Uterus (tissue), 4 donors: ENCODE data around the gene TCN2. TPM values are rescaled to one million over a fixed set of nuclear protein-coding genes. Genes with fewer than 3 reads are reported as not detected.

Experiments used
- DNase-seq, 2 donors: peaks; one replicate each; pipeline ENCODE4 v3.0.0-alpha.2; 2019 to 2020
- H3K27ac ChIP-seq, 2 donors: fragments of 200-600 bp; sonication (generic); 1 replicate in 1 of 2; 2 replicates in 1 of 2; pipeline ENCODE4 v1.5.1; 2016 to 2018
- H3K27me3 ChIP-seq, 2 donors: fragments of 200-600 bp; sonication (generic); one replicate each; pipeline ENCODE4 v1.5.1; 2018 to 2019; ENCODE audit warnings: control low read depth in 1 of 2
- H3K36me3 ChIP-seq, 2 donors: fragments of 200-600 bp; sonication (generic); one replicate each; pipeline ENCODE4 v1.5.1; 2019; ENCODE audit warnings: control low read depth in 1 of 2
- H3K4me1 ChIP-seq, 2 donors: fragments of 200-600 bp; sonication (generic); one replicate each; pipeline ENCODE4 v1.5.1; 2018 to 2019; ENCODE audit warnings: control low read depth in 1 of 2
- H3K4me3 ChIP-seq, 2 donors: fragments of 200-600 bp; sonication (generic); 1 replicate in 1 of 2; 2 replicates in 1 of 2; pipeline ENCODE4 v1.5.1; 2018 to 2019; ENCODE audit warnings: mild to moderate bottlenecking in 1 of 2
- H3K9me3 ChIP-seq, 2 donors: fragments of 200-600 bp; sonication (generic); one replicate each; pipeline ENCODE4 v1.5.1; 2019; ENCODE audit warnings: control low read depth in 1 of 2
- CTCF ChIP-seq, 4 experiments: fragments of 200-600 bp in 2 of 4; fragments of 450-650 bp in 2 of 4; sonication (generic) in 2 of 4; IDR thresholded peaks; one replicate each; pipeline ENCODE4 v1.5.1; 2016 to 2019; ENCODE audit warnings: antibody characterized with exemption in 4 of 4, mild to moderate bottlenecking in 2 of 4, moderate library complexity in 1 of 4
- POLR2A ChIP-seq, 2 donors: fragments of 450-650 bp; IDR thresholded peaks; one replicate each; pipeline ENCODE4 v1.6.1; 2016; ENCODE audit warnings: antibody characterized with exemption in 2 of 2, mild to moderate bottlenecking in 1 of 2, moderate library complexity in 1 of 2
- intact Hi-C: fragments of 100-400 bp; cut with DNase I; formaldehyde crosslinking; loops from one replicate; pipeline ENCODE4 v1.15.1; 2023; ENCODE audit warnings: low total_unique reads
- total RNA-seq, 4 donors: library from RNA; depleted of rRNA in 3 of 4; stranded (reverse); fragments of >200 nt in 3 of 4; gene quantifications; one replicate each; pipeline versions ENCODE4 v1.1.0 to v1.2.4, GENCODE V29; 2014 to 2023
- donor health status: DM: yes; HTN: yes; CAD: no.

Gene TCN2
- total RNA-seq, 4 donors from 2014 or later, result 21.8 to 44.5 (median 30.3) TPM

GRCh38 chr22:30667107-30667493 lies 60.1 kb downstream of the TCN2 start:
- Histone ChIP-seq H3K27me3 (no peaks in the 10 kb centered on the region), H3K9me3 (no peaks in the 10 kb centered on the region), H3K27ac (peak overlapping the region; percentile 15 to 69), H3K4me1 (peaks cover 0 to 5% of the 10 kb centered on the region in 2 donors), H3K36me3 (no peaks in the 10 kb centered on the region), H3K4me3 (peak overlapping the region; percentile 67 to 77)
- intact Hi-C loops, result no loop called here
- no peak for DNase-seq
- no peak for TF ChIP-seq POLR2A (IDR thresholded peaks at IDR 0.05)
- TF ChIP-seq CTCF (IDR thresholded peaks at IDR 0.05), result no peak

GRCh38 chr22:30667494-30668385 lies 60.8 kb downstream of the TCN2 start, which contains the start of gene DUSP18:
TSS of gene DUSP18 (minus strand) at chr22:30667875. CDS start at chr22:30664003, 3,872 bp downstream.
- Histone ChIP-seq H3K9me3 (no peaks in the 10 kb centered on the region), H3K36me3 (no peaks in the 10 kb centered on the region), H3K4me3 (peak within 1 kb of the TSS; percentile 67 to 77), H3K4me1 (peaks cover 0 to 5% of the 10 kb centered on the region in 2 donors), H3K27ac (peak within 1 kb of the TSS; percentile 15 to 69), H3K27me3 (no peaks in the 10 kb centered on the region)
- intact Hi-C loops, result no loop called here
- DNase-seq, result peak; percentile 93 to 96
- TF ChIP-seq POLR2A (IDR thresholded peaks at IDR 0.05) (peak; percentile 29 to 72), CTCF (IDR thresholded peaks at IDR 0.05) (peak in 2 of 4 experiments; percentile 20 to 34)

GRCh38 chr22:30668386-30668710 lies 61.4 kb downstream of the TCN2 start:
- peak overlapping the region in 1 of 2 donors; percentile 69 for H3K27ac ChIP-seq
- no peaks in the 10 kb centered on the region for H3K27me3 ChIP-seq
- no peak for TF ChIP-seq CTCF (IDR thresholded peaks at IDR 0.05)
- no peak for TF ChIP-seq POLR2A (IDR thresholded peaks at IDR 0.05)
- H3K4me1 ChIP-seq, result peaks cover 0 to 5% of the 10 kb centered on the region in 2 donors
- no peak for DNase-seq
- intact Hi-C loops, result no loop called here
- peak overlapping the region; percentile 67 to 77 for H3K4me3 ChIP-seq
- H3K36me3 ChIP-seq, result no peaks in the 10 kb centered on the region
- no peaks in the 10 kb centered on the region for H3K9me3 ChIP-seq

GRCh38 chr22:30671071-30671470 lies 64.1 kb downstream of the TCN2 start:
- TF ChIP-seq POLR2A (IDR thresholded peaks at IDR 0.05), result no peak
- no peak for TF ChIP-seq CTCF (IDR thresholded peaks at IDR 0.05)
- peaks cover 0 to 5% of the 10 kb centered on the region in 2 donors for H3K4me1 ChIP-seq
- no peaks in the 10 kb centered on the region for H3K36me3 ChIP-seq
- intact Hi-C loops, result no loop called here
- no peak for DNase-seq
- H3K27ac ChIP-seq, result no peak overlapping the region
- H3K9me3 ChIP-seq, result no peaks in the 10 kb centered on the region
- no peaks in the 10 kb centered on the region for H3K27me3 ChIP-seq
- H3K4me3 ChIP-seq, result no peak overlapping the region

- H3K27me3 ChIP-seq, result no peaks in the 10 kb centered on the region
- no peak overlapping the region for H3K4me3 ChIP-seq
- DNase-seq, result no peak
- no peaks in the 10 kb centered on the region for H3K9me3 ChIP-seq
- H3K27ac ChIP-seq, result no peak overlapping the region
- H3K36me3 ChIP-seq, result no peaks in the 10 kb centered on the region
- TF ChIP-seq CTCF (IDR thresholded peaks at IDR 0.05), result no peak
- no peak for TF ChIP-seq POLR2A (IDR thresholded peaks at IDR 0.05)
- intact Hi-C loops, result no loop called here
- peaks cover 0 to 4% of the 10 kb centered on the region in 2 donors for H3K4me1 ChIP-seq
Measured at GRCh38 chr22:30673136-30673535, 66.2 kb downstream of the TCN2 start.
